Stimulated activated CD4-positive, alpha-beta T cell treated with anti-CD3 and anti-CD28 coated beads, Interleukin-12 subunit alpha, Interleukin-12 subunit beta, amount 100 ng/mL, for 48 hours (primary cell): ENCODE results near the gene UNC50.

Source experiments
- DNase-seq, 3 donors: peaks; one replicate each; pipeline ENCODE4 v3.0.0-alpha.2; 2020; ENCODE audit warnings: low read depth in 2 of 3, low spot score in 1 of 3

UNC50 gene

GRCh38 chr2:98608962-98609604 is 694 bp downstream of the UNC50 start:
- no peak for DNase-seq

GRCh38 chr2:98614024-98614739 is 5.8 kb downstream of the UNC50 start:
- no peak for DNase-seq

- DNase-seq = no peak
These were observed 7.1 kb downstream of the UNC50 start for GRCh38 chr2:98615481-98615880.

GRCh38 chr2:98617149-98617548 is 8.8 kb downstream of the UNC50 start:
- DNase-seq = no peak

- DNase-seq = no peak
These were observed 15.3 kb downstream of the UNC50 start for GRCh38 chr2:98623657-98624056.

- no peak for DNase-seq
These were observed 24.0 kb downstream of the UNC50 start for GRCh38 chr2:98632351-98632750.

- DNase-seq = peak; percentile 27 to 48 (median 41)
These were observed 26.2 kb downstream of the UNC50 start for GRCh38 chr2:98634406-98635092.

GRCh38 chr2:98637401-98638147 is 29.2 kb downstream of the UNC50 start:
- peak; percentile 19 to 50 (median 21) for DNase-seq

- DNase-seq = no peak
These were observed 35.2 kb downstream of the UNC50 start for GRCh38 chr2:98643496-98644100.

GRCh38 chr2:98647636-98648035 is 39.2 kb downstream of the UNC50 start:
- DNase-seq = no peak

GRCh38 chr2:98648451-98648850 is 40.1 kb downstream of the UNC50 start:
- DNase-seq = no peak

GRCh38 chr2:98649135-98649991 is 41.0 kb downstream of the UNC50 start:
- DNase-seq = peak; percentile 62 to 85 (median 74)

GRCh38 chr2:98649992-98650375 is 41.6 kb downstream of the UNC50 start:
- no peak for DNase-seq

- DNase-seq = no peak
These were observed 42.6 kb downstream of the UNC50 start for GRCh38 chr2:98650998-98651397.

- no peak for DNase-seq
These were observed 46.5 kb downstream of the UNC50 start for GRCh38 chr2:98654699-98655495.

GRCh38 chr2:98656800-98657199 is 48.4 kb downstream of the UNC50 start:
- no peak for DNase-seq

GRCh38 chr2:98658816-98659490 is 50.6 kb downstream of the UNC50 start:
- DNase-seq = no peak

- peak in 1 of 3 donors; percentile 24 for DNase-seq
These were observed 51.1 kb downstream of the UNC50 start for GRCh38 chr2:98659491-98659840.

GRCh38 chr2:98663511-98664090 is 55.2 kb downstream of the UNC50 start:
- no peak for DNase-seq
